ENCODE measurements around the gene DSCAM. TPM values are rescaled to one million over a fixed set of nuclear protein-coding genes. Genes with fewer than 3 reads are reported as not detected.

The DSCAM gene, protein sequence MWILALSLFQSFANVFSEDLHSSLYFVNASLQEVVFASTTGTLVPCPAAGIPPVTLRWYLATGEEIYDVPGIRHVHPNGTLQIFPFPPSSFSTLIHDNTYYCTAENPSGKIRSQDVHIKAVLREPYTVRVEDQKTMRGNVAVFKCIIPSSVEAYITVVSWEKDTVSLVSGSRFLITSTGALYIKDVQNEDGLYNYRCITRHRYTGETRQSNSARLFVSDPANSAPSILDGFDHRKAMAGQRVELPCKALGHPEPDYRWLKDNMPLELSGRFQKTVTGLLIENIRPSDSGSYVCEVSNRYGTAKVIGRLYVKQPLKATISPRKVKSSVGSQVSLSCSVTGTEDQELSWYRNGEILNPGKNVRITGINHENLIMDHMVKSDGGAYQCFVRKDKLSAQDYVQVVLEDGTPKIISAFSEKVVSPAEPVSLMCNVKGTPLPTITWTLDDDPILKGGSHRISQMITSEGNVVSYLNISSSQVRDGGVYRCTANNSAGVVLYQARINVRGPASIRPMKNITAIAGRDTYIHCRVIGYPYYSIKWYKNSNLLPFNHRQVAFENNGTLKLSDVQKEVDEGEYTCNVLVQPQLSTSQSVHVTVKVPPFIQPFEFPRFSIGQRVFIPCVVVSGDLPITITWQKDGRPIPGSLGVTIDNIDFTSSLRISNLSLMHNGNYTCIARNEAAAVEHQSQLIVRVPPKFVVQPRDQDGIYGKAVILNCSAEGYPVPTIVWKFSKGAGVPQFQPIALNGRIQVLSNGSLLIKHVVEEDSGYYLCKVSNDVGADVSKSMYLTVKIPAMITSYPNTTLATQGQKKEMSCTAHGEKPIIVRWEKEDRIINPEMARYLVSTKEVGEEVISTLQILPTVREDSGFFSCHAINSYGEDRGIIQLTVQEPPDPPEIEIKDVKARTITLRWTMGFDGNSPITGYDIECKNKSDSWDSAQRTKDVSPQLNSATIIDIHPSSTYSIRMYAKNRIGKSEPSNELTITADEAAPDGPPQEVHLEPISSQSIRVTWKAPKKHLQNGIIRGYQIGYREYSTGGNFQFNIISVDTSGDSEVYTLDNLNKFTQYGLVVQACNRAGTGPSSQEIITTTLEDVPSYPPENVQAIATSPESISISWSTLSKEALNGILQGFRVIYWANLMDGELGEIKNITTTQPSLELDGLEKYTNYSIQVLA (N-terminal part only)
- polyA plus RNA-seq = 3.5 and 3.9 TPM in 2 replicates

DNA sequence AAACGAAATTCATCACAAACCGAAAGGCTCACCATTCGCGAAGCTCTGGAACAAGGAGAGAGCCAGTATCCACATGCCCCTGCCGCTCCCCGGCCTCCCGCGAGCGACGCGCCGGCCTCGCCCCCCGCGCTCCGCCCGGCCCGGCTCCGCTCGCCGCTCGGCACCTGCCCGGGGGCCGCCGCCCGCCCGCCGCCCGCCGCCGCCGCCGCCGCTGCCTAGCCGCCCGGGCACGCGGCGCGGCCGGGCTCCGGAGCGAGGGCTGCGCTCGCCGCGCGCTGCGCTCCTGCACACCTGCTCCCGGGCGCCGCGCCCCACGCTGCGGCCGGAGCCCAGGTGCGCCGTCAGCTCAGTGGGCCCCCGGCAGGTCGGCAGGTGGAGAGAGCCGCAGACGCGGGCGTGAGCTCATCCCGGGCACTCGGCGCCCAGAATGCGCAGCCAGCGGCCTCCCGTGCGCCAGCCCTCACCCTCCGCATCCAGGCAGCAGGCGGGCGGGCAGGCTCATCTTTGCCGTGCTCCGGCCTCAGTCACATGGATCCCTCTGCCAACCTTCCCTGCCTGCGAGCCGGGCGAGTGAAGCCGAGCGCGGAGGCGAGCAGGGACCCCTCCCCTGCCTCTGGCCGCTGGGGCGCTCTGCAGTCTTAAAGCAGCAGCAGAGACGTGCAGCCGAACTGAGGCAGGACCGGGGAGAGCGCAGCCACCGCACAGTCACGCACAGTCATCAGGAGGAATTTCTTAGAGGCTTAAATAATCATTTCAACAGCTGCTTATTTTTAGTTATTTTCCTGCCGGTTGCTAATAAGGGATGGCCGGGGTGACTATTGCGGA, at the start of gene DSCAM:
Gene DSCAM (minus strand): TSS at position 572 of the 825 bp plus-strand sequence. CDS start 497 bp downstream, at position 75.

All from Purkinje cell (primary cell).